Inflammatory macrophage treated with lipopolysaccharide for 4 hours (primary cell): ENCODE results near the gene TYRP1.
"Not testable (repeated sequence)": the region's sequence is repeated elsewhere in the genome, so short reads cannot be mapped to it uniquely, and the experiment has no call there.

Experiments
- DNase-seq: peaks from one replicate; pipeline ENCODE4 v3.0.0-alpha.2; 2020

TYRP1 gene

GRCh38 chr9:12693141-12693540 lies at the start of gene TYRP1:
TYRP1 (plus strand) TSS chr9:12693385; CDS start chr9:12693997, 612 bp downstream.
- DNase-seq = no peak

GRCh38 chr9:12643686-12644085 lies 49.5 kb upstream of the TYRP1 start:
- DNase-seq = no peak

GRCh38 chr9:12648925-12649324 lies 44.3 kb upstream of the TYRP1 start:
- DNase-seq = no peak

GRCh38 chr9:12651125-12651524 lies 42.1 kb upstream of the TYRP1 start:
- DNase-seq = no peak

- DNase-seq = no peak
These were observed 40.2 kb upstream of the TYRP1 start for GRCh38 chr9:12652973-12653372.

GRCh38 chr9:12656803-12657202 lies 36.4 kb upstream of the TYRP1 start:
- DNase-seq = no peak

- no peak for DNase-seq
These were observed 36.0 kb upstream of the TYRP1 start for GRCh38 chr9:12657233-12657632.

GRCh38 chr9:12657998-12658397 lies 35.2 kb upstream of the TYRP1 start:
- no peak for DNase-seq

GRCh38 chr9:12658531-12659209 lies 34.5 kb upstream of the TYRP1 start:
- no peak for DNase-seq

GRCh38 chr9:12659220-12659619 lies 34.0 kb upstream of the TYRP1 start:
- DNase-seq = no peak

GRCh38 chr9:12666813-12667212 lies 26.4 kb upstream of the TYRP1 start:
- DNase-seq = no peak

- DNase-seq = no peak
These were observed 25.3 kb upstream of the TYRP1 start for GRCh38 chr9:12667892-12668291.

- DNase-seq = no peak
These were observed 23.2 kb upstream of the TYRP1 start for GRCh38 chr9:12670006-12670405.

- no peak for DNase-seq
These were observed 18.2 kb upstream of the TYRP1 start for GRCh38 chr9:12674961-12675360.

GRCh38 chr9:12677462-12678126 lies 15.6 kb upstream of the TYRP1 start:
- not testable (repeated sequence) for DNase-seq

- DNase-seq = no peak
These were observed 12.8 kb upstream of the TYRP1 start for GRCh38 chr9:12680341-12680740.

- DNase-seq = no peak
These were observed 12.4 kb upstream of the TYRP1 start for GRCh38 chr9:12680757-12681156.

GRCh38 chr9:12681620-12682019 lies 11.6 kb upstream of the TYRP1 start:
- DNase-seq = no peak

- no peak for DNase-seq
These were observed 8.2 kb upstream of the TYRP1 start for GRCh38 chr9:12684974-12685373.

GRCh38 chr9:12689233-12689632 lies 4.0 kb upstream of the TYRP1 start:
- no peak for DNase-seq

GRCh38 chr9:12694013-12694412 lies 828 bp downstream of the TYRP1 start:
- no peak for DNase-seq

GRCh38 chr9:12695474-12695873 lies 2.3 kb downstream of the TYRP1 start:
- no peak for DNase-seq

- DNase-seq = no peak
These were observed 3.9 kb downstream of the TYRP1 start for GRCh38 chr9:12696931-12697622.

- DNase-seq = no peak
These were observed 4.5 kb downstream of the TYRP1 start for GRCh38 chr9:12697719-12698118.
